ENCODE data around the gene UNC5B. TPM values are rescaled to one million over a fixed set of nuclear protein-coding genes. Genes with fewer than 3 reads are reported as not detected.

UNC5B gene
- total and polyA plus RNA-seq, 2 experiments from 2014 or later, result 12.7 to 15.5 TPM

GRCh38 chr10:71303569-71303907 is 91.2 kb downstream of the UNC5B start:
- Histone ChIP-seq H3K9me3 (ENCODE audit: low read depth) (no peaks in the 10 kb centered on the region), H2AFZ (no peak overlapping the region), H3K4me1 (ENCODE audit: insufficient read depth) (peaks cover 6% of the 10 kb centered on the region), H4K20me1 (ENCODE audit: insufficient read depth, poor library complexity, severe bottlenecking) (no peaks in the 10 kb centered on the region), H3K27ac (no peak overlapping the region), H3K36me3 (replicated peaks; ENCODE audit: insufficient read depth, low read depth) (no peaks in the 10 kb centered on the region), H3K4me3 (no peak overlapping the region), H3K4me2 (no peak overlapping the region), H3K9me2 (replicated peaks; ENCODE audit: insufficient read depth) (no peaks in the 10 kb centered on the region), H3K27me3 (no peaks in the 10 kb centered on the region), H3K79me2 (no peaks in the 10 kb centered on the region)
- TF ChIP-seq EZH2phosphoT487 (IDR thresholded peaks at IDR 0.05; ENCODE audit: low read depth, severe bottlenecking, unreplicated experiment) (no peak), CTCF (IDR thresholded peaks at IDR 0.05; ENCODE audit: poor library complexity) (no peak), EZH2 (IDR thresholded peaks at IDR 0.05; ENCODE audit: borderline replicate concordance) (no peak)
- WGBS (ENCODE audit: low lambda C conversion rate, missing lambda C conversion rate), result 100% methylated on average over 1 of the region's 1 CpG
- DNase-seq (ENCODE audit: low spot score), result no peak

GRCh38 chr10:71304914-71305313 is 92.5 kb downstream of the UNC5B start:
- no peaks in the 10 kb centered on the region for H3K27me3 ChIP-seq
- no peak for DNase-seq (ENCODE audit: low spot score)
- H3K4me2 ChIP-seq, result no peak overlapping the region
- TF ChIP-seq CTCF (IDR thresholded peaks at IDR 0.05; ENCODE audit: poor library complexity) (no peak), EZH2 (IDR thresholded peaks at IDR 0.05; ENCODE audit: borderline replicate concordance) (no peak), EZH2phosphoT487 (IDR thresholded peaks at IDR 0.05; ENCODE audit: low read depth, severe bottlenecking, unreplicated experiment) (no peak)
- H3K4me3 ChIP-seq, result no peak overlapping the region
- H3K27ac ChIP-seq, result no peak overlapping the region
- no peaks in the 10 kb centered on the region for H3K9me2 ChIP-seq (replicated peaks; ENCODE audit: insufficient read depth)
- no peaks in the 10 kb centered on the region for H3K36me3 ChIP-seq (replicated peaks; ENCODE audit: insufficient read depth, low read depth)
- H3K79me2 ChIP-seq, result no peaks in the 10 kb centered on the region
- H2AFZ ChIP-seq, result no peak overlapping the region
- WGBS (ENCODE audit: low lambda C conversion rate, missing lambda C conversion rate), result 69% methylated on average over 6 of the region's 6 CpGs
- H3K9me3 ChIP-seq (ENCODE audit: low read depth), result no peaks in the 10 kb centered on the region
- peaks cover 6% of the 10 kb centered on the region for H3K4me1 ChIP-seq (ENCODE audit: insufficient read depth)
- H4K20me1 ChIP-seq (ENCODE audit: insufficient read depth, poor library complexity, severe bottlenecking), result no peaks in the 10 kb centered on the region

GRCh38 chr10:71306979-71307378 is 94.6 kb downstream of the UNC5B start:
- H3K4me2 ChIP-seq, result no peak overlapping the region
- H3K9me2 ChIP-seq (replicated peaks; ENCODE audit: insufficient read depth), result no peaks in the 10 kb centered on the region
- H4K20me1 ChIP-seq (ENCODE audit: insufficient read depth, poor library complexity, severe bottlenecking), result no peaks in the 10 kb centered on the region
- H3K36me3 ChIP-seq (replicated peaks; ENCODE audit: insufficient read depth, low read depth), result no peaks in the 10 kb centered on the region
- peaks cover 6% of the 10 kb centered on the region for H3K4me1 ChIP-seq (ENCODE audit: insufficient read depth)
- H3K79me2 ChIP-seq, result no peaks in the 10 kb centered on the region
- no peak overlapping the region for H2AFZ ChIP-seq
- TF ChIP-seq EZH2phosphoT487 (IDR thresholded peaks at IDR 0.05; ENCODE audit: low read depth, severe bottlenecking, unreplicated experiment), result no peak
- no peak for TF ChIP-seq EZH2 (IDR thresholded peaks at IDR 0.05; ENCODE audit: borderline replicate concordance)
- no peak for TF ChIP-seq CTCF (IDR thresholded peaks at IDR 0.05; ENCODE audit: poor library complexity)
- no peak for DNase-seq (ENCODE audit: low spot score)
- no peaks in the 10 kb centered on the region for H3K9me3 ChIP-seq (ENCODE audit: low read depth)
- H3K27me3 ChIP-seq, result no peaks in the 10 kb centered on the region
- H3K27ac ChIP-seq, result no peak overlapping the region
- no peak overlapping the region for H3K4me3 ChIP-seq
- WGBS (ENCODE audit: low lambda C conversion rate, missing lambda C conversion rate), result 41% methylated on average over 3 of the region's 3 CpGs
